DOHH2 (cell line): ENCODE data around the gene SPATC1L.

Experiments
- EZH2phosphoT487 ChIP-seq: fragments of 200-600 bp; sonication (generic); IDR thresholded peaks from 2 replicates; pipeline ENCODE4 v1.6.1; 2017; ENCODE audit warnings: borderline replicate concordance, mild to moderate bottlenecking, antibody characterized with exemption, low read length, moderate library complexity, mixed read lengths
- TF ChIP-seq, protein P1 (sequence below): fragments of 200-600 bp; sonication (generic); IDR thresholded peaks from one replicate; pipeline ENCODE4 v1.5.1; 2014; ENCODE audit warnings: antibody characterized with exemption, mild to moderate bottlenecking, low read depth, low read length; ENCODE audit not compliant: poor library complexity, severe bottlenecking

DNA sequence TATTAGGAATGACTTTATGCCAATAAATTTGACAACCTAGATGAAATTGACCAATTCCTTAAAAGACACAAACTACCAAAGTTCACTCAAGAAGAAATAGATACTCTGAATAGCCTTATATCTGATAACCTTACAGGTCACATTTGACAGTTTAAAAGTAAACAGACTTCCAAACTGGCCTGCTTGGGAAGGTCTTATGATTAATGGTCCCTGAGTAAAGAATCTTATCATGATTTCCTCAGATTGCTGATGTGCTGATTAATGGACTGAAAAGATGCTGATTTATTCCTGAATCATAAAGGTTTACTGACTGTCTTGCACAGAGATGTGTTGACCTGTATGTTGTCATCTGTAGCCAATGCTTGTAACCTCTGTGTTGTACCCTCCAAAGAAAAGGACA, 19.2 kb downstream of the SPATC1L start:
- TF ChIP-seq, protein P1, sequence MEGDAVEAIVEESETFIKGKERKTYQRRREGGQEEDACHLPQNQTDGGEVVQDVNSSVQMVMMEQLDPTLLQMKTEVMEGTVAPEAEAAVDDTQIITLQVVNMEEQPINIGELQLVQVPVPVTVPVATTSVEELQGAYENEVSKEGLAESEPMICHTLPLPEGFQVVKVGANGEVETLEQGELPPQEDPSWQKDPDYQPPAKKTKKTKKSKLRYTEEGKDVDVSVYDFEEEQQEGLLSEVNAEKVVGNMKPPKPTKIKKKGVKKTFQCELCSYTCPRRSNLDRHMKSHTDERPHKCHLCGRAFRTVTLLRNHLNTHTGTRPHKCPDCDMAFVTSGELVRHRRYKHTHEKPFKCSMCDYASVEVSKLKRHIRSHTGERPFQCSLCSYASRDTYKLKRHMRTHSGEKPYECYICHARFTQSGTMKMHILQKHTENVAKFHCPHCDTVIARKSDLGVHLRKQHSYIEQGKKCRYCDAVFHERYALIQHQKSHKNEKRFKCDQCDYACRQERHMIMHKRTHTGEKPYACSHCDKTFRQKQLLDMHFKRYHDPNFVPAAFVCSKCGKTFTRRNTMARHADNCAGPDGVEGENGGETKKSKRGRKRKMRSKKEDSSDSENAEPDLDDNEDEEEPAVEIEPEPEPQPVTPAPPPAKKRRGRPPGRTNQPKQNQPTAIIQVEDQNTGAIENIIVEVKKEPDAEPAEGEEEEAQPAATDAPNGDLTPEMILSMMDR: no peak
- no peak for TF ChIP-seq EZH2phosphoT487
